ENCODE measurements around the gene AARS2.
A peak's percentile ranks its signal among the peaks of the same experiment; 100 is the strongest.

Gene AARS2

GRCh38 chr6:44307217-44307616 is 5.9 kb downstream of the AARS2 start:
- Histone ChIP-seq H4K91ac (ENCODE audit: low read length) (no peak overlapping the region), H3K4me1 (ENCODE audit: control insufficient read depth, insufficient read depth, low read depth, low read length) (peaks cover 6% of the 10 kb centered on the region), H3K18ac (ENCODE audit: low read depth in 1 of 2, low read length in 2 of 2) (no peak overlapping the region), H3K36me3 (ENCODE audit: control insufficient read depth in 1 of 2, insufficient read depth in 2 of 2, low read depth in 1 of 2, low read length in 2 of 2) (peaks cover 80 to 90% of the 10 kb centered on the region in 2 experiments), H2AFZ (ENCODE audit: low read depth, low read length) (no peak overlapping the region), H2BK5ac (ENCODE audit: low read depth, low read length, poor library complexity, severe bottlenecking) (no peak overlapping the region), H3K4ac (ENCODE audit: low read depth in 1 of 2, low read length in 2 of 2) (no peak overlapping the region), H2BK15ac (ENCODE audit: low read depth, poor library complexity, severe bottlenecking) (no peak overlapping the region), H3K14ac (ENCODE audit: low read length in 2 of 2) (no peak overlapping the region), H3K9ac (ENCODE audit: low read length) (no peak overlapping the region), H2BK120ac (ENCODE audit: low read depth, low read length) (no peak overlapping the region), H3K27ac (ENCODE audit: low read length, poor library complexity, severe bottlenecking) (no peak overlapping the region), H3K4me2 (ENCODE audit: low read length, poor library complexity, severe bottlenecking) (no peak overlapping the region), H3K23ac (ENCODE audit: low read length in 2 of 2) (no peak overlapping the region), H2BK12ac (ENCODE audit: low read length in 2 of 2) (no peak overlapping the region), H3K27me3 (ENCODE audit: control insufficient read depth in 1 of 2, insufficient read depth in 1 of 2, low read length in 2 of 2) (no peaks in the 10 kb centered on the region), H4K8ac (ENCODE audit: low read length) (no peak overlapping the region), H3K79me1 (replicated peaks; ENCODE audit: low read length, poor library complexity, severe bottlenecking) (peaks cover 17% of the 10 kb centered on the region), H3K9me3 (ENCODE audit: control insufficient read depth, low read length) (no peaks in the 10 kb centered on the region), H3K4me3 (ENCODE audit: insufficient read depth in 1 of 2, low read depth in 1 of 2, low read length in 2 of 2) (no peak overlapping the region), H2AK5ac (ENCODE audit: low read length, severe bottlenecking) (no peak overlapping the region)
- 98% methylated on average over 9 of the region's 10 CpGs for WGBS
- DNase-seq: no peak

GRCh38 chr6:44306710-44307109 is 6.4 kb downstream of the AARS2 start:
- no peak overlapping the region for H3K4ac ChIP-seq (ENCODE audit: low read depth in 1 of 2, low read length in 2 of 2)
- peaks cover 12% of the 10 kb centered on the region for H3K79me1 ChIP-seq (replicated peaks; ENCODE audit: low read length, poor library complexity, severe bottlenecking)
- H2BK15ac ChIP-seq (ENCODE audit: low read depth, poor library complexity, severe bottlenecking): no peak overlapping the region
- H4K91ac ChIP-seq (ENCODE audit: low read length): no peak overlapping the region
- H2BK5ac ChIP-seq (ENCODE audit: low read depth, low read length, poor library complexity, severe bottlenecking): no peak overlapping the region
- H3K4me3 ChIP-seq (ENCODE audit: insufficient read depth in 1 of 2, low read depth in 1 of 2, low read length in 2 of 2): no peak overlapping the region
- peaks cover 3% of the 10 kb centered on the region for H3K4me1 ChIP-seq (ENCODE audit: control insufficient read depth, insufficient read depth, low read depth, low read length)
- no peak overlapping the region for H3K23ac ChIP-seq (ENCODE audit: low read length in 2 of 2)
- H2AFZ ChIP-seq (ENCODE audit: low read depth, low read length): no peak overlapping the region
- no peak overlapping the region for H3K27ac ChIP-seq (ENCODE audit: low read length, poor library complexity, severe bottlenecking)
- H2BK120ac ChIP-seq (ENCODE audit: low read depth, low read length): no peak overlapping the region
- no peak overlapping the region for H2BK12ac ChIP-seq (ENCODE audit: low read length in 2 of 2)
- no peak overlapping the region for H3K14ac ChIP-seq (ENCODE audit: low read length in 2 of 2)
- H3K9me3 ChIP-seq (ENCODE audit: control insufficient read depth, low read length): no peaks in the 10 kb centered on the region
- no peak for DNase-seq
- peaks cover 85 to 91% of the 10 kb centered on the region in 2 experiments for H3K36me3 ChIP-seq (ENCODE audit: control insufficient read depth in 1 of 2, insufficient read depth in 2 of 2, low read depth in 1 of 2, low read length in 2 of 2)
- no peak overlapping the region for H3K4me2 ChIP-seq (ENCODE audit: low read length, poor library complexity, severe bottlenecking)
- 97% methylated on average over 8 of the region's 8 CpGs for WGBS
- H2AK5ac ChIP-seq (ENCODE audit: low read length, severe bottlenecking): no peak overlapping the region
- no peak overlapping the region for H3K18ac ChIP-seq (ENCODE audit: low read depth in 1 of 2, low read length in 2 of 2)
- H3K9ac ChIP-seq (ENCODE audit: low read length): no peak overlapping the region
- no peak overlapping the region for H4K8ac ChIP-seq (ENCODE audit: low read length)
- no peaks in the 10 kb centered on the region for H3K27me3 ChIP-seq (ENCODE audit: control insufficient read depth in 1 of 2, insufficient read depth in 1 of 2, low read length in 2 of 2)

- H3K4me3 ChIP-seq (ENCODE audit: insufficient read depth in 1 of 2, low read depth in 1 of 2, low read length in 2 of 2): no peak overlapping the region
- H2BK120ac ChIP-seq (ENCODE audit: low read depth, low read length): no peak overlapping the region
- no peak overlapping the region for H3K23ac ChIP-seq (ENCODE audit: low read length in 2 of 2)
- DNase-seq: no peak
- H4K91ac ChIP-seq (ENCODE audit: low read length): no peak overlapping the region
- H2AK5ac ChIP-seq (ENCODE audit: low read length, severe bottlenecking): no peak overlapping the region
- H3K79me1 ChIP-seq (replicated peaks; ENCODE audit: low read length, poor library complexity, severe bottlenecking): peaks cover 4% of the 10 kb centered on the region
- H3K4me1 ChIP-seq (ENCODE audit: control insufficient read depth, insufficient read depth, low read depth, low read length): peaks cover 3% of the 10 kb centered on the region
- peaks cover 89 to 90% of the 10 kb centered on the region in 2 experiments for H3K36me3 ChIP-seq (ENCODE audit: control insufficient read depth in 1 of 2, insufficient read depth in 2 of 2, low read depth in 1 of 2, low read length in 2 of 2)
- no peak overlapping the region for H2BK12ac ChIP-seq (ENCODE audit: low read length in 2 of 2)
- no peak overlapping the region for H3K27ac ChIP-seq (ENCODE audit: low read length, poor library complexity, severe bottlenecking)
- H3K4me2 ChIP-seq (ENCODE audit: low read length, poor library complexity, severe bottlenecking): no peak overlapping the region
- H3K9me3 ChIP-seq (ENCODE audit: control insufficient read depth, low read length): no peaks in the 10 kb centered on the region
- H3K27me3 ChIP-seq (ENCODE audit: control insufficient read depth in 1 of 2, insufficient read depth in 1 of 2, low read length in 2 of 2): no peaks in the 10 kb centered on the region
- no peak overlapping the region for H3K18ac ChIP-seq (ENCODE audit: low read depth in 1 of 2, low read length in 2 of 2)
- H4K8ac ChIP-seq (ENCODE audit: low read length): peak overlapping the region; percentile 20
- no peak overlapping the region for H2AFZ ChIP-seq (ENCODE audit: low read depth, low read length)
- no peak overlapping the region for H2BK5ac ChIP-seq (ENCODE audit: low read depth, low read length, poor library complexity, severe bottlenecking)
- WGBS: 74% methylated on average over 3 of the region's 5 CpGs
- no peak overlapping the region for H3K9ac ChIP-seq (ENCODE audit: low read length)
- H2BK15ac ChIP-seq (ENCODE audit: low read depth, poor library complexity, severe bottlenecking): no peak overlapping the region
- no peak overlapping the region for H3K4ac ChIP-seq (ENCODE audit: low read depth in 1 of 2, low read length in 2 of 2)
- H3K14ac ChIP-seq (ENCODE audit: low read length in 2 of 2): no peak overlapping the region
These were observed 7.9 kb downstream of the AARS2 start for GRCh38 chr6:44305200-44305725.

- H2AK5ac ChIP-seq (ENCODE audit: low read length, severe bottlenecking): no peak overlapping the region
- H4K8ac ChIP-seq (ENCODE audit: low read length): peak overlapping the region; percentile 20
- no peak overlapping the region for H3K4ac ChIP-seq (ENCODE audit: low read depth in 1 of 2, low read length in 2 of 2)
- peaks cover 2% of the 10 kb centered on the region for H3K79me1 ChIP-seq (replicated peaks; ENCODE audit: low read length, poor library complexity, severe bottlenecking)
- no peak overlapping the region for H2BK5ac ChIP-seq (ENCODE audit: low read depth, low read length, poor library complexity, severe bottlenecking)
- H3K18ac ChIP-seq (ENCODE audit: low read depth in 1 of 2, low read length in 2 of 2): no peak overlapping the region
- no peak overlapping the region for H3K27ac ChIP-seq (ENCODE audit: low read length, poor library complexity, severe bottlenecking)
- H3K36me3 ChIP-seq (ENCODE audit: control insufficient read depth in 1 of 2, insufficient read depth in 2 of 2, low read depth in 1 of 2, low read length in 2 of 2): peaks cover 85 to 86% of the 10 kb centered on the region in 2 experiments
- H3K4me2 ChIP-seq (ENCODE audit: low read length, poor library complexity, severe bottlenecking): no peak overlapping the region
- no peaks in the 10 kb centered on the region for H3K9me3 ChIP-seq (ENCODE audit: control insufficient read depth, low read length)
- no peak overlapping the region for H3K14ac ChIP-seq (ENCODE audit: low read length in 2 of 2)
- H2AFZ ChIP-seq (ENCODE audit: low read depth, low read length): no peak overlapping the region
- H4K91ac ChIP-seq (ENCODE audit: low read length): no peak overlapping the region
- no peak overlapping the region for H2BK12ac ChIP-seq (ENCODE audit: low read length in 2 of 2)
- no peak overlapping the region for H2BK120ac ChIP-seq (ENCODE audit: low read depth, low read length)
- 87% methylated on average over 21 of the region's 25 CpGs for WGBS
- no peak overlapping the region for H3K23ac ChIP-seq (ENCODE audit: low read length in 2 of 2)
- H3K9ac ChIP-seq (ENCODE audit: low read length): no peak overlapping the region
- peaks cover 3% of the 10 kb centered on the region for H3K4me1 ChIP-seq (ENCODE audit: control insufficient read depth, insufficient read depth, low read depth, low read length)
- H3K4me3 ChIP-seq (ENCODE audit: insufficient read depth in 1 of 2, low read depth in 1 of 2, low read length in 2 of 2): no peak overlapping the region
- no peaks in the 10 kb centered on the region for H3K27me3 ChIP-seq (ENCODE audit: control insufficient read depth in 1 of 2, insufficient read depth in 1 of 2, low read length in 2 of 2)
- DNase-seq: peak; percentile 51
- H2BK15ac ChIP-seq (ENCODE audit: low read depth, poor library complexity, severe bottlenecking): no peak overlapping the region
These were observed 8.6 kb downstream of the AARS2 start for GRCh38 chr6:44304282-44305199.

All from mesenchymal stem cell (in vitro differentiated cells and primary cell).